GM13976 (cell line): Measurements from ENCODE around the gene BTBD10.
"Not testable (repeated sequence)": the region's sequence is repeated elsewhere in the genome, so short reads cannot be mapped to it uniquely, and the experiment has no call there.

Source experiments
- DNase-seq: peaks from one replicate; pipeline ENCODE4 v3.0.0; 2012; ENCODE audit warnings: low spot score
- in situ Hi-C: fragments of 300-500 bp; cut with MboI; formaldehyde crosslinking; loops from one replicate; pipeline ENCODE4 v1.12.0; 2022; ENCODE audit warnings: low sequenced_read_pairs, mixed read lengths, inconsistent platforms; ENCODE audit not compliant: unreplicated experiment
- TF ChIP-seq, protein P1 (sequence below): IDR thresholded peaks from 2 replicates; pipeline ENCODE4 v1.5.1; 2012; ENCODE audit warnings: borderline replicate concordance, mild to moderate bottlenecking; ENCODE audit not compliant: insufficient read depth; ENCODE audit errors: extremely low read depth, missing control alignments, control extremely low read depth

BTBD10 gene

DNA sequence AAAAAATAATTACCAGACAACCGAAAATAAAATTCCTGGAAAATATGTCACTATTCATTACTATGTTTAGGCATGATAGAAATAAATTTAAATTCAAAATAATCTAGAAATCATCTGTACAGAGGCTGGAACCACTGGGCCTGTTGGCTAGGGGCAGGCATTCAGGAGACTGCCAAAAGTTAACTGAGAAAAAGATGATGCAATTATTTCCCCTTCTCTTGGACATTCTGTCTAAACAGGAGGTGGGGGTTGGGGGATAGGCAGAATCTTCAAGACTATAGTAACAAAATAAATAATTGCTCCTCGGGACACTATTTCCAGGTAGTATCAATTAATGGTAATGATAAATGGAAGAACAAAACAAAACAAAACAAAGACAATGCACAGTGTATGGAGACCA is 14.1 kb downstream of the BTBD10 start:
- DNase-seq, result no peak
- TF ChIP-seq, protein P1, sequence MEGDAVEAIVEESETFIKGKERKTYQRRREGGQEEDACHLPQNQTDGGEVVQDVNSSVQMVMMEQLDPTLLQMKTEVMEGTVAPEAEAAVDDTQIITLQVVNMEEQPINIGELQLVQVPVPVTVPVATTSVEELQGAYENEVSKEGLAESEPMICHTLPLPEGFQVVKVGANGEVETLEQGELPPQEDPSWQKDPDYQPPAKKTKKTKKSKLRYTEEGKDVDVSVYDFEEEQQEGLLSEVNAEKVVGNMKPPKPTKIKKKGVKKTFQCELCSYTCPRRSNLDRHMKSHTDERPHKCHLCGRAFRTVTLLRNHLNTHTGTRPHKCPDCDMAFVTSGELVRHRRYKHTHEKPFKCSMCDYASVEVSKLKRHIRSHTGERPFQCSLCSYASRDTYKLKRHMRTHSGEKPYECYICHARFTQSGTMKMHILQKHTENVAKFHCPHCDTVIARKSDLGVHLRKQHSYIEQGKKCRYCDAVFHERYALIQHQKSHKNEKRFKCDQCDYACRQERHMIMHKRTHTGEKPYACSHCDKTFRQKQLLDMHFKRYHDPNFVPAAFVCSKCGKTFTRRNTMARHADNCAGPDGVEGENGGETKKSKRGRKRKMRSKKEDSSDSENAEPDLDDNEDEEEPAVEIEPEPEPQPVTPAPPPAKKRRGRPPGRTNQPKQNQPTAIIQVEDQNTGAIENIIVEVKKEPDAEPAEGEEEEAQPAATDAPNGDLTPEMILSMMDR, result no peak
- in situ Hi-C loops, result no loop called here

GRCh38 chr11:13446444-13446843 is 16.6 kb downstream of the BTBD10 start:
- no peak for DNase-seq
- TF ChIP-seq, protein P1, result no peak
- in situ Hi-C loops, result no loop called here

DNA sequence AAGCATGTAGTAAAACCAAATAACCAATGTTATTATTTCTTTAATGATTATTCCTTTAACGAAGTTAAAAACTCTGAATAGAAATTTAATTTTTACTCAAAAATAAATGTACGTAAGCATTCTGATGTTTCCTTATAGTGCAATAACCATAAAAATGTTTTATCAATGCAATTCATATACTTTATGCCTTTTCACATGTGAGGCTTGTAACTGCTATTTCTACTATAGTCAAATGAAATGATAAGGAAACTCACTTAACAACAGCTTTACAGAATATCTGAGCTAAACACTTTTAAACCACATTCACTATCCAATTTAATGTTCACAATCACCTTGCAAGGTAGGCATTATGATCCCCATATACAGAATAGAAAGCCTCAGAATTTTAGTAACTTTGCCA is 17.4 kb downstream of the BTBD10 start:
- DNase-seq, result no peak
- TF ChIP-seq, protein P1, result no peak
- in situ Hi-C loops, result no loop called here

GRCh38 chr11:13440100-13440855 is 22.7 kb downstream of the BTBD10 start:
- in situ Hi-C loops, result no loop called here
- TF ChIP-seq, protein P1, result no peak
- DNase-seq, result no peak

DNA sequence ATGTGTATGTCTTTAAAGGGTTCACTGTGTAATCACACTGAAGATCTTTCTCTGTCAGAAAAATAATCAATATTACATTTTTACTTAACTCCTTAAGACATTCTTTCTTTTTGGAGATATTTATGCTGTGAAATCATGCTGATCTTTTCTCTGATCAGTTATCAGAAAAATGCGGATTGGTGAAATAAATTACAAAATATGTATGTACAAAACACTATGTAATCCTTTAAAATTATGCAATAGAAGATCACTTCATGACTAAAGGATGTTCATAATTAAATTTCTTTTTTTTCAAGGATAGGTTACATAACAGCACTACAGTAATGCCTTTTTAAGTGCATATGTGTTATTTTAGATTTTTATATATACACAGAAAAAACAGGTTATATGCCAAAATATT is 24.7 kb downstream of the BTBD10 start:
- no peak for DNase-seq
- in situ Hi-C loops, result no loop called here
- TF ChIP-seq, protein P1, result no peak

DNA sequence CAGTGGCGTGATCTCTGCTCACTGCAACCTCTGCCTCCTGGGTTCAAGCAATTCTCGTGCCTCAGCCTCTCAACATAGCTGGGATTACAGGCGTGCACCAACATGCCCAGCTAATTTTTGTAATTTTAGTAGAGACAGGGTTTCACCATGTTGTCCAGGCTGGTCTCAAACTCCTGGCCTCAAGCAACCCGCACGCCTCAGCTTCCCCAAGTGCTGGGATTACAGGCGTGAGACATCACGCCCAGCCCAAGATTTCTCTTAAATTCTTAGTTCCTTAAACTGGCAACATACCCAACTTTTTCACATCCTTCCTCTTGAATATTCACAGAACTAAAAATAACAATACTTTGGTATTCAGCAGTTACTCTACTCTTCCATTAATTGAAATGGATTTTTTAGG is 26.2 kb downstream of the BTBD10 start:
- in situ Hi-C loops, DNase-seq: not testable (repeated sequence)

GRCh38 chr11:13434247-13435205 is 28.5 kb downstream of the BTBD10 start:
- TF ChIP-seq, protein P1, result no peak
- DNase-seq, result no peak
- in situ Hi-C loops, result no loop called here
